ENCODE results near the gene TLE2. TPM values are rescaled to one million over a fixed set of nuclear protein-coding genes. Genes with fewer than 3 reads are reported as not detected.
"Not testable (repeated sequence)": the region's sequence is repeated elsewhere in the genome, so short reads cannot be mapped to it uniquely, and the experiment has no call there.

The TLE2 gene
- total RNA-seq, 2 experiments from 2014 or later, result 1.2 to 1.6 TPM

- POLR2A ChIA-PET, result interaction anchor here (1.0 kb wide), 1 partner anchor 18 kb away, joined by 3 read pairs; no protein-coding TSS in a partner anchor
- no TSS peak for BruUV-seq (replicated peaks)
- no peaks in the 10 kb centered on the region for H3K4me1 ChIP-seq (ENCODE audit: insufficient read depth, low read length, poor library complexity, severe bottlenecking)
Observed at GRCh38 chr19:3053780-3054179, 24.7 kb upstream of the TLE2 start.

GRCh38 chr19:3053218-3053621 is 24.1 kb upstream of the TLE2 start:
- Histone ChIP-seq H4K20me1 (ENCODE audit: insufficient read depth, low read length) (no peaks in the 10 kb centered on the region), H3K9me3 (ENCODE audit: low read length) (no peaks in the 10 kb centered on the region), H3K9me2 (ENCODE audit: insufficient read depth, low read length) (no peaks in the 10 kb centered on the region), H2AFZ (ENCODE audit: low read length) (no peak overlapping the region), H3K79me2 (ENCODE audit: insufficient read depth, low read depth, low read length) (peaks cover 4% of the 10 kb centered on the region; the same call in 1 of the 2 replicates), H3K4me1 (ENCODE audit: insufficient read depth, low read length, poor library complexity, severe bottlenecking) (peaks cover under 1% of the 10 kb centered on the region), H3K27ac (ENCODE audit: low read depth, low read length, poor library complexity, severe bottlenecking) (no peak overlapping the region), H3K36me3 (ENCODE audit: insufficient read depth, low read length) (peaks cover 60% of the 10 kb centered on the region), H3K4me2 (ENCODE audit: low read length) (no peak overlapping the region), H3K4me3 (ENCODE audit: low read depth, low read length, poor library complexity, severe bottlenecking) (no peak overlapping the region)
- TSS peak; percentile 96 for BruUV-seq (replicated peaks)
- POLR2A ChIA-PET, result interaction anchor here (1.0 kb wide), 1 partner anchor 18 kb away, joined by 3 read pairs; no protein-coding TSS in a partner anchor
- CTCF ChIA-PET (ENCODE audit: unreplicated experiment), result no interaction called here
- DNase-seq (ENCODE audit: low spot score), result no peak
- TF ChIP-seq CTCF (conservative IDR thresholded peaks at IDR 0.05; ENCODE audit: low read length) (no peak), EZH2phosphoT487 (IDR thresholded peaks at IDR 0.05; ENCODE audit: borderline replicate concordance, low read depth, low read length) (no peak)
- intact Hi-C loops (cut with micrococcal nuclease; ENCODE audit: unreplicated experiment), result no loop called here

More at GRCh38 chr19:3053780-3054179, 24.7 kb upstream of the TLE2 start:
- Histone ChIP-seq H3K9me2 (ENCODE audit: insufficient read depth, low read length) (no peaks in the 10 kb centered on the region), H3K4me3 (ENCODE audit: low read depth, low read length, poor library complexity, severe bottlenecking) (no peak overlapping the region), H3K27ac (ENCODE audit: low read depth, low read length, poor library complexity, severe bottlenecking) (no peak overlapping the region), H3K9me3 (ENCODE audit: low read length) (no peaks in the 10 kb centered on the region), H4K20me1 (ENCODE audit: insufficient read depth, low read length) (peaks cover 3% of the 10 kb centered on the region; the same call in 1 of the 2 replicates), H3K79me2 (ENCODE audit: insufficient read depth, low read depth, low read length) (peaks cover 10% of the 10 kb centered on the region; the same call in 1 of the 2 replicates), H3K36me3 (ENCODE audit: insufficient read depth, low read length) (peaks cover 66% of the 10 kb centered on the region), H2AFZ (ENCODE audit: low read length) (no peak overlapping the region), H3K4me2 (ENCODE audit: low read length) (no peak overlapping the region)
- DNase-seq (ENCODE audit: low spot score), result no peak
- TF ChIP-seq EZH2phosphoT487 (IDR thresholded peaks at IDR 0.05; ENCODE audit: borderline replicate concordance, low read depth, low read length), result no peak
- no peak for TF ChIP-seq CTCF (conservative IDR thresholded peaks at IDR 0.05; ENCODE audit: low read length)
- intact Hi-C loops (cut with micrococcal nuclease; ENCODE audit: unreplicated experiment), result no loop called here
- CTCF ChIA-PET (ENCODE audit: unreplicated experiment), result no interaction called here

GRCh38 chr19:3050016-3050415 is 20.9 kb upstream of the TLE2 start:
- H4K20me1 ChIP-seq (ENCODE audit: insufficient read depth, low read length); intact Hi-C loops (cut with micrococcal nuclease; ENCODE audit: unreplicated experiment); H3K4me3 ChIP-seq (ENCODE audit: low read depth, low read length, poor library complexity, severe bottlenecking); H3K79me2 ChIP-seq (ENCODE audit: insufficient read depth, low read depth, low read length); H3K9me2 ChIP-seq (ENCODE audit: insufficient read depth, low read length); CTCF ChIA-PET (ENCODE audit: unreplicated experiment); POLR2A ChIA-PET; BruUV-seq (replicated peaks); H3K27ac ChIP-seq (ENCODE audit: low read depth, low read length, poor library complexity, severe bottlenecking); H3K9me3 ChIP-seq (ENCODE audit: low read length); H3K4me2 ChIP-seq (ENCODE audit: low read length); H2AFZ ChIP-seq (ENCODE audit: low read length); DNase-seq (ENCODE audit: low spot score): not testable (repeated sequence)
- peaks cover 28% of the 10 kb centered on the region for H3K36me3 ChIP-seq (ENCODE audit: insufficient read depth, low read length)
- peaks cover 11% of the 10 kb centered on the region for H3K4me1 ChIP-seq (ENCODE audit: insufficient read depth, low read length, poor library complexity, severe bottlenecking)
